Panc1 (cell line): Measurements from ENCODE around the gene RTCB.

ENCODE experiments used
- CTCF ChIP-seq: fragments of 450-650 bp; IDR thresholded peaks from 2 replicates; pipeline ENCODE4 v1.5.1; 2017; ENCODE audit warnings: mild to moderate bottlenecking
- POLR2AphosphoS5 ChIP-seq: IDR thresholded peaks from 2 replicates; pipeline ENCODE4 v1.6.1; 2012; ENCODE audit warnings: mild to moderate bottlenecking, low read depth, low read length, moderate library complexity
- TF ChIP-seq, protein P1 (sequence below), 2 experiments: IDR thresholded peaks; 2 replicates each; pipeline ENCODE4 v1.6.1; 2011 to 2012; ENCODE audit warnings: low read depth in 2 of 2, control low read depth in 1 of 2, low read length in 1 of 2, mild to moderate bottlenecking in 1 of 2, moderate library complexity in 1 of 2; ENCODE audit not compliant: insufficient read depth in 1 of 2

DNA sequence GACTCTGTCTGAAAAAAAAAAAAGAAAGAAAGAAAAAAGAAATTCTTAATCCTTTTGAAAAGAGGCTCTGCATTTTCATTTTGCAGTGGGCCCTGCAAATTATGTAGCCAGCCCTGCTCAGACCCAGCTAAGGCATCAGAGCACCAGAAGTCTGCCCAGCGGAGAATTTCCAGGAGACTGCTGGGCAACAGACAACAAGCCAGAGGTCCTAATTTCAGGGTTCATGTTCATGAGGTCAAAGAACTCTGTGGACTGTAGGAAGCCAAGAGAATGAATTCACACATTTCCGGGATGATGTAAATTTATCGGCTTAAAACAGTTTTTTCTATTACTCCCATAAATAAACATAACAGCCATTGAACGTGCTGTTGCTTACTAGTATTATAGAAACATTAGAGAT lies 14.8 kb upstream of the RTCB start:
- TF ChIP-seq CTCF (no peak), POLR2AphosphoS5 (no peak)
- TF ChIP-seq, protein P1, sequence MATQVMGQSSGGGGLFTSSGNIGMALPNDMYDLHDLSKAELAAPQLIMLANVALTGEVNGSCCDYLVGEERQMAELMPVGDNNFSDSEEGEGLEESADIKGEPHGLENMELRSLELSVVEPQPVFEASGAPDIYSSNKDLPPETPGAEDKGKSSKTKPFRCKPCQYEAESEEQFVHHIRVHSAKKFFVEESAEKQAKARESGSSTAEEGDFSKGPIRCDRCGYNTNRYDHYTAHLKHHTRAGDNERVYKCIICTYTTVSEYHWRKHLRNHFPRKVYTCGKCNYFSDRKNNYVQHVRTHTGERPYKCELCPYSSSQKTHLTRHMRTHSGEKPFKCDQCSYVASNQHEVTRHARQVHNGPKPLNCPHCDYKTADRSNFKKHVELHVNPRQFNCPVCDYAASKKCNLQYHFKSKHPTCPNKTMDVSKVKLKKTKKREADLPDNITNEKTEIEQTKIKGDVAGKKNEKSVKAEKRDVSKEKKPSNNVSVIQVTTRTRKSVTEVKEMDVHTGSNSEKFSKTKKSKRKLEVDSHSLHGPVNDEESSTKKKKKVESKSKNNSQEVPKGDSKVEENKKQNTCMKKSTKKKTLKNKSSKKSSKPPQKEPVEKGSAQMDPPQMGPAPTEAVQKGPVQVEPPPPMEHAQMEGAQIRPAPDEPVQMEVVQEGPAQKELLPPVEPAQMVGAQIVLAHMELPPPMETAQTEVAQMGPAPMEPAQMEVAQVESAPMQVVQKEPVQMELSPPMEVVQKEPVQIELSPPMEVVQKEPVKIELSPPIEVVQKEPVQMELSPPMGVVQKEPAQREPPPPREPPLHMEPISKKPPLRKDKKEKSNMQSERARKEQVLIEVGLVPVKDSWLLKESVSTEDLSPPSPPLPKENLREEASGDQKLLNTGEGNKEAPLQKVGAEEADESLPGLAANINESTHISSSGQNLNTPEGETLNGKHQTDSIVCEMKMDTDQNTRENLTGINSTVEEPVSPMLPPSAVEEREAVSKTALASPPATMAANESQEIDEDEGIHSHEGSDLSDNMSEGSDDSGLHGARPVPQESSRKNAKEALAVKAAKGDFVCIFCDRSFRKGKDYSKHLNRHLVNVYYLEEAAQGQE (IDR thresholded peaks at IDR 0.05; ENCODE audit: insufficient read depth in 1 of 2, low read depth in 2 of 2, low read length in 1 of 2), result no peak
